SK-N-SH (cell line): Measurements from ENCODE around the gene SPIB.
"Not testable (repeated sequence)": the region's sequence is repeated elsewhere in the genome, so short reads cannot be mapped to it uniquely, and the experiment has no call there.

Experiments used
- CHD2 ChIP-seq: fragments of 150-350 bp; IDR thresholded peaks from 2 replicates; pipeline ENCODE4 v1.6.1; 2018; ENCODE audit warnings: low read length; ENCODE audit not compliant: partially characterized antibody
- GABPA ChIP-seq: IDR thresholded peaks from 2 replicates; pipeline ENCODE4 v1.4.0; 2012; ENCODE audit warnings: low read depth, mild to moderate bottlenecking
- JUND ChIP-seq: IDR thresholded peaks from 2 replicates; pipeline ENCODE4 v1.4.0; 2012
- POLR2AphosphoS5 ChIP-seq: IDR thresholded peaks from 2 replicates; pipeline ENCODE4 v1.6.1; 2012; ENCODE audit warnings: low read depth, low read length
- RAD21 ChIP-seq: IDR thresholded peaks from 2 replicates; pipeline ENCODE4 v1.6.1; 2012; ENCODE audit warnings: mild to moderate bottlenecking, low read length
- TAF1 ChIP-seq: IDR thresholded peaks from 2 replicates; pipeline ENCODE4 v1.6.1; 2012; ENCODE audit warnings: low read depth, mild to moderate bottlenecking, low read length, moderate library complexity, borderline replicate concordance
- TCF12 ChIP-seq: IDR thresholded peaks from 2 replicates; pipeline ENCODE4 v1.4.0; 2012
- TEAD4 ChIP-seq: IDR thresholded peaks from 2 replicates; pipeline ENCODE4 v1.4.0; 2012; ENCODE audit warnings: mild to moderate bottlenecking, borderline replicate concordance; ENCODE audit not compliant: insufficient read depth
- TF ChIP-seq, protein P1 (sequence below): fragments of 200-600 bp; sonication (generic); IDR thresholded peaks from 2 replicates; pipeline ENCODE4 v1.6.1; 2017; ENCODE audit warnings: antibody characterized with exemption, mild to moderate bottlenecking, moderate library complexity
- TF ChIP-seq, protein P2 (sequence below): IDR thresholded peaks from 2 replicates; pipeline ENCODE4 v1.6.1; 2012; ENCODE audit warnings: mild to moderate bottlenecking, low read depth, low read length, moderate library complexity
- TF ChIP-seq, protein P3 (sequence below): IDR thresholded peaks from 2 replicates; pipeline ENCODE4 v1.4.0; 2012; ENCODE audit warnings: low read depth

DNA sequence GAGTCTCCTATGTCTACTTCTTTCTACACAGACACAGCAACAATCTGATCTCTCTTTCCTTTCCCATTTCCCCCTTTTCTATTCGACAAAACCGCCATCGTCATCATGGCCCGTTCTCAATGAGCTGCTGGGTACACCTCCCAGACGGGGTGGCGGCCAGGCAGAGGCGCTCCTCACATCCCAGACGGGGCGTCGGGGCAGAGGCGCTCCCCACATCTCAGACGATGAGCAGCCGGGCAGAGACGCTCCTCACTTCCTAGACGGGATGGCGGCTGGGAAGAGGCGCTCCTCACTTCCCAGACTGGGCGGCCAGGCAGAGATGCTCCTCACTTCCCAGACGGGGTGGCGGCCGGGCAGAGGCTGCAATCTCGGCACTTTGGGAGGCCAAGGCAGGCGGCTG, 27.8 kb upstream of the SPIB start:
- TF ChIP-seq, protein P1, sequence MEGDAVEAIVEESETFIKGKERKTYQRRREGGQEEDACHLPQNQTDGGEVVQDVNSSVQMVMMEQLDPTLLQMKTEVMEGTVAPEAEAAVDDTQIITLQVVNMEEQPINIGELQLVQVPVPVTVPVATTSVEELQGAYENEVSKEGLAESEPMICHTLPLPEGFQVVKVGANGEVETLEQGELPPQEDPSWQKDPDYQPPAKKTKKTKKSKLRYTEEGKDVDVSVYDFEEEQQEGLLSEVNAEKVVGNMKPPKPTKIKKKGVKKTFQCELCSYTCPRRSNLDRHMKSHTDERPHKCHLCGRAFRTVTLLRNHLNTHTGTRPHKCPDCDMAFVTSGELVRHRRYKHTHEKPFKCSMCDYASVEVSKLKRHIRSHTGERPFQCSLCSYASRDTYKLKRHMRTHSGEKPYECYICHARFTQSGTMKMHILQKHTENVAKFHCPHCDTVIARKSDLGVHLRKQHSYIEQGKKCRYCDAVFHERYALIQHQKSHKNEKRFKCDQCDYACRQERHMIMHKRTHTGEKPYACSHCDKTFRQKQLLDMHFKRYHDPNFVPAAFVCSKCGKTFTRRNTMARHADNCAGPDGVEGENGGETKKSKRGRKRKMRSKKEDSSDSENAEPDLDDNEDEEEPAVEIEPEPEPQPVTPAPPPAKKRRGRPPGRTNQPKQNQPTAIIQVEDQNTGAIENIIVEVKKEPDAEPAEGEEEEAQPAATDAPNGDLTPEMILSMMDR: not testable (repeated sequence)
- TF ChIP-seq TEAD4, POLR2AphosphoS5, TAF1, GABPA, TCF12, JUND, RAD21, CHD2: not testable (repeated sequence)
- TF ChIP-seq, protein P2, sequence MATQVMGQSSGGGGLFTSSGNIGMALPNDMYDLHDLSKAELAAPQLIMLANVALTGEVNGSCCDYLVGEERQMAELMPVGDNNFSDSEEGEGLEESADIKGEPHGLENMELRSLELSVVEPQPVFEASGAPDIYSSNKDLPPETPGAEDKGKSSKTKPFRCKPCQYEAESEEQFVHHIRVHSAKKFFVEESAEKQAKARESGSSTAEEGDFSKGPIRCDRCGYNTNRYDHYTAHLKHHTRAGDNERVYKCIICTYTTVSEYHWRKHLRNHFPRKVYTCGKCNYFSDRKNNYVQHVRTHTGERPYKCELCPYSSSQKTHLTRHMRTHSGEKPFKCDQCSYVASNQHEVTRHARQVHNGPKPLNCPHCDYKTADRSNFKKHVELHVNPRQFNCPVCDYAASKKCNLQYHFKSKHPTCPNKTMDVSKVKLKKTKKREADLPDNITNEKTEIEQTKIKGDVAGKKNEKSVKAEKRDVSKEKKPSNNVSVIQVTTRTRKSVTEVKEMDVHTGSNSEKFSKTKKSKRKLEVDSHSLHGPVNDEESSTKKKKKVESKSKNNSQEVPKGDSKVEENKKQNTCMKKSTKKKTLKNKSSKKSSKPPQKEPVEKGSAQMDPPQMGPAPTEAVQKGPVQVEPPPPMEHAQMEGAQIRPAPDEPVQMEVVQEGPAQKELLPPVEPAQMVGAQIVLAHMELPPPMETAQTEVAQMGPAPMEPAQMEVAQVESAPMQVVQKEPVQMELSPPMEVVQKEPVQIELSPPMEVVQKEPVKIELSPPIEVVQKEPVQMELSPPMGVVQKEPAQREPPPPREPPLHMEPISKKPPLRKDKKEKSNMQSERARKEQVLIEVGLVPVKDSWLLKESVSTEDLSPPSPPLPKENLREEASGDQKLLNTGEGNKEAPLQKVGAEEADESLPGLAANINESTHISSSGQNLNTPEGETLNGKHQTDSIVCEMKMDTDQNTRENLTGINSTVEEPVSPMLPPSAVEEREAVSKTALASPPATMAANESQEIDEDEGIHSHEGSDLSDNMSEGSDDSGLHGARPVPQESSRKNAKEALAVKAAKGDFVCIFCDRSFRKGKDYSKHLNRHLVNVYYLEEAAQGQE: not testable (repeated sequence)
- TF ChIP-seq, protein P3, sequence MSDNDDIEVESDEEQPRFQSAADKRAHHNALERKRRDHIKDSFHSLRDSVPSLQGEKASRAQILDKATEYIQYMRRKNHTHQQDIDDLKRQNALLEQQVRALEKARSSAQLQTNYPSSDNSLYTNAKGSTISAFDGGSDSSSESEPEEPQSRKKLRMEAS: not testable (repeated sequence)
